Neuron (in vitro differentiated cells): Measurements from ENCODE around the gene TMEM134.

Experiments used
- H2AFZ ChIP-seq: one replicate; pipeline ENCODE4 v1.6.1; 2013; ENCODE audit warnings: low read depth, mild to moderate bottlenecking, inconsistent platforms, low read length, moderate library complexity
- H3K27me3 ChIP-seq: one replicate; pipeline ENCODE4 v1.6.1; 2013; ENCODE audit warnings: low read length; ENCODE audit not compliant: insufficient read depth
- H3K36me3 ChIP-seq: one replicate; pipeline ENCODE4 v1.6.1; 2013; ENCODE audit warnings: low read length; ENCODE audit not compliant: insufficient read depth
- H3K4me1 ChIP-seq: one replicate; pipeline ENCODE4 v1.6.1; 2013; ENCODE audit warnings: low read length; ENCODE audit not compliant: insufficient read depth
- H3K4me3 ChIP-seq: 2 replicates; pipeline ENCODE4 v1.5.1; 2013; ENCODE audit warnings: mild to moderate bottlenecking, low read length, moderate library complexity
- H3K9me3 ChIP-seq: one replicate; pipeline ENCODE4 v1.6.1; 2013; ENCODE audit warnings: low read length

The TMEM134 gene

GRCh38 chr11:67419325-67420049 lies 49.6 kb downstream of the TMEM134 start:
- H2AFZ ChIP-seq = no peak overlapping the region
- no peaks in the 10 kb centered on the region for H3K36me3 ChIP-seq
- no peaks in the 10 kb centered on the region for H3K27me3 ChIP-seq
- H3K4me3 ChIP-seq = no peak overlapping the region
- H3K9me3 ChIP-seq = no peaks in the 10 kb centered on the region
- H3K4me1 ChIP-seq = peaks cover 10% of the 10 kb centered on the region

DNA sequence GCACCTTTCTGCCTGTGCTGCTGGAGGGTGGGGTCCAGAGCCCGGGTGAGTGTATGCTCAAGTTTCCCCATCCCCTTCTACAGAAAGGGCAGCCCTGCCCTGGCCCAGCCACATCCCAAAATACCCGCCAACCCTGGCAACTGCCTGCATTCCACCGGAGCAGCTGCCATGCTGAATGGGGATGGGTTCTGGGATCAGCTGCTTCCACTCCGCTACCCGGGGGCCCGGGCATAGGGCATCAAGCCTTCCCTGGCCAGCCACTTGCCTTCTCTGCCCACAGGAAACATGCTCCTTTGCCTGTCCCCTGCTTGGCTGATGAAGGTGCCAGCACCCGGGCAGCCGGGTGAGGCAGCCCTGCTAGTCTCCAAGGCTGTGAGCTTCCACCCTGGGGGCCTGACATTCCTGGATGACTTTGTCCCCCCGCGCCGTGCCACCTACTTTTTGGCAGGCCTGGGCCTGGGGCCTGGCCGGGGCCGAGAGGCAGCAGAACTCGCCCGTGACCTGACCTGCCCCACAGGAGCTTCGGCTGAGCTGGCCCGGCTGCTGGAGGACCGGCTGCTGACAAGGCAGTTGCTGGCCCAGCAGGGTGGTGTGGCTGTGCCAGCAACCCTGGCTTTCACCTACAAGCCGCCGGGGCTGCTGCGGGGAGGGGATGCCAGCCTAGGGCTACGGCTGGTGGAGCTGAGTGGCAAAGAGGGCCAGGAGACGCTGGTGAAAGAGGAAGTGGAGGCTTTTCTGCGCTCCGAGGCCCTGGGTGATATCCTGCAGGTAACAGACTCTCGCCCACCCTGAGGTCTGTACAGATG lies 50.4 kb downstream of the TMEM134 start:
- Histone ChIP-seq H3K4me1 (peaks cover 10% of the 10 kb centered on the region), H3K4me3 (no peak overlapping the region), H3K27me3 (no peaks in the 10 kb centered on the region), H2AFZ (no peak overlapping the region), H3K9me3 (no peaks in the 10 kb centered on the region), H3K36me3 (no peaks in the 10 kb centered on the region)

- no peaks in the 10 kb centered on the region for H3K27me3 ChIP-seq
- H3K9me3 ChIP-seq = no peaks in the 10 kb centered on the region
- no peak overlapping the region for H3K4me3 ChIP-seq
- peaks cover 10% of the 10 kb centered on the region for H3K4me1 ChIP-seq
- no peaks in the 10 kb centered on the region for H3K36me3 ChIP-seq
- no peak overlapping the region for H2AFZ ChIP-seq
Measured at GRCh38 chr11:67417425-67417824, 51.6 kb downstream of the TMEM134 start.

DNA sequence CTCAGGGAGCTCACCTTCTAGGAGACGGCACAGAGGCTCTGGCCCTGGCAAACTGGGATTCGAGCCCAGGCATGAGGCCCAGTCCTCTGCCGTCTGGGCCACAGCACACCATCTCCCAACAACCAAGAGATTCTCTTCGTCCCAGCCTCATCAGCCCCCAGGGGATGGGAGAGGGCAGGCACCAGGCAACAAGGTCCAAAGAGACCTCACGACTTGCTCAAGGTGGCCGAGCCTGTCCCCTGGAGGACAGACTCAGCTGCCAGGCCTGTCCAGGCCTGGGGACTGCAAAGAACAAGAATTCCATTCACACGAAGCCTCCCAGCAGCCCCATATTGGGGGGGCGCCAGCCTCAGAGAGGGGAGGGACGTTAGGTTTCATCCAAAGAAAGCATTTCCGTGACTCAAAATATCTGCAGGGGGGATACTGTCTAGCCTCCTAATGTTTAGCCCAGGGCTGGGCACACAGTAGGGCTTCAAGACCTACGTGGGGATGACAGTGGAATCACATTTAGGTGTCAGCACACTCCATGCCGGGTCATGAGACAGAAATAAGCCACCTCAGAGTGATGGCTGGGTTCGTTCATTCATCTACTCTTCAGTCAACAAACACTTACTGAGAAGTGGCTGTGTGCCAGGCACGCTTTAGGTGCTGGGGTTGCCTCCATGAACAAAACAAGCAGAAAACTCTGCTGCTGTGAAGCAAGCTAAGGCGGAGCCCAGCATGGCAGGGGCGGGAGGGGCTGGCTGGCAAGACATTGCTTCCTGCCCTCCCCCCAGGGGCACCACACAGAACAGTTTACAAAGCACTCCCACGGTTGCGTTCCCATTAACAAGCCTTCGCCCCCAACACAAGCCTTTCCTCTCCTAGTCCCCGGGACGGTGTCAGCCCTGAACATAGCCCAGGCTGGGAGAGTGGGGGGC lies 52.4 kb downstream of the TMEM134 start:
- H3K36me3 ChIP-seq = no peaks in the 10 kb centered on the region
- H2AFZ ChIP-seq = no peak overlapping the region
- H3K27me3 ChIP-seq = no peaks in the 10 kb centered on the region
- H3K9me3 ChIP-seq = no peaks in the 10 kb centered on the region
- no peak overlapping the region for H3K4me3 ChIP-seq
- H3K4me1 ChIP-seq = peaks cover 10% of the 10 kb centered on the region

- no peaks in the 10 kb centered on the region for H3K9me3 ChIP-seq
- no peak within 1 kb of the TSS for H2AFZ ChIP-seq
- no peaks in the 10 kb centered on the region for H3K27me3 ChIP-seq
- no peaks in the 10 kb centered on the region for H3K36me3 ChIP-seq
- H3K4me3 ChIP-seq = no peak within 1 kb of the TSS
- H3K4me1 ChIP-seq = peaks cover 9% of the 10 kb centered on the region
Measured at GRCh38 chr11:67415501-67416304, 53.3 kb downstream of the TMEM134 start, which contains the start of gene CARNS1. CARNS1 (plus strand) TSS chr11:67415678; CDS start chr11:67416200, 522 bp downstream.

- Histone ChIP-seq H2AFZ (no peak overlapping the region), H3K4me1 (peaks cover 5% of the 10 kb centered on the region), H3K27me3 (no peaks in the 10 kb centered on the region), H3K4me3 (no peak overlapping the region), H3K9me3 (no peaks in the 10 kb centered on the region), H3K36me3 (no peaks in the 10 kb centered on the region)
Measured at GRCh38 chr11:67413266-67413849, 55.7 kb downstream of the TMEM134 start.

DNA sequence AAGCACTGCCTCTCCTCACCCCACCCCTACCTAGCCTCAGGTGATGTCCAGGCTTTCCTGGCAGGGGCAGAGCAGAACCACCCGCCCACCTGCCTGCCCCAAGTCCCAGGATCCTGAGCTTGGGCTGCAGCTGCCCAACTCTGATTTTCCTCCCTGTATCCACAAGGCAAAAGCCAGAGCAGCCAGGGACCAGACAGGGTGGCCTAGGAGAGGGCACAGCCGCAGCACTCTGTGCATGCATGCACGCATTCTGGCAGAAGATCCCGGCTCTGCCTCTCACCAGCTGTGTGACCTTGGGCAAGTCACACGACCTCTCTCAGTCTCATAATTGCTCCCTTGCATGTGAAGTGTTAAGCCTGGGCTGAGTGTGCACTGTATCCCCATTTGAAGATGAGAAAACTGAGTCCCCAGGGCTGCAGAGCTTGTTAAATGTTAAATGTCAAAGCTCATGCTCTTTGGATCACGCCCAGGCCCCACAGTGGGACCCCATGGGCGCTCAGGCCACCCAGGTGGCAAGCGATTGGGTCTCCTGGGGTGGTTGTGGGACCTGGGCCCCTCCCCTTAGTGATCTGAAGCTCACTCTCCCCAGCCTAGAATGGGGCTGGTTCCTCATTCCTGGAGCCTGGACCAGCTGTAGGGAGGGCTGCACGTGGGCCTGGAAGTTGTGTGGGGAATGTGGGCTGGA lies 56.4 kb downstream of the TMEM134 start:
- H3K27me3 ChIP-seq = no peaks in the 10 kb centered on the region
- no peak overlapping the region for H2AFZ ChIP-seq

DNA sequence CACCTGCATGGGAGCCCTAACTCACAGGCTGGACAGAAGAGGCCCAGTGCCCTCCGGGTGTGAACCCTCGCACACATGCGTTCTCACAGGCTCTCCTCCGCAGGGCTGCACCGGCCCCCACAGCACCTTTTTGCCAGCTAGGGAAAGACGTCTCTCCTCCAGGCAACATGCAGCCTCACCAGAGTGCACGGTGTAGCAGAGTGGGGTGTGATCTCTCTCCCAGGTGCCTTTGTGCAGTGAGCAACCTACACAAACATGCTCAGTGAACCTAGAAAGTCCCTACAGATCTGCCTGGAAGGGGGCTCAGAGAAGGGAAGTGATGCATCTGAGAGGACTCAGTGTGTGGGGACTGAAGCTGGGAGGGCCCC lies 57.3 kb downstream of the TMEM134 start:
- no peak overlapping the region for H3K4me3 ChIP-seq
- H3K27me3 ChIP-seq = no peaks in the 10 kb centered on the region
- no peaks in the 10 kb centered on the region for H3K9me3 ChIP-seq
- H2AFZ ChIP-seq = no peak overlapping the region
- peaks cover 5% of the 10 kb centered on the region for H3K4me1 ChIP-seq
- H3K36me3 ChIP-seq = no peaks in the 10 kb centered on the region

More for the DNA sequence above, 56.4 kb downstream of the TMEM134 start:
- no peak overlapping the region for H3K4me3 ChIP-seq
- H3K9me3 ChIP-seq = no peaks in the 10 kb centered on the region
- no peaks in the 10 kb centered on the region for H3K36me3 ChIP-seq
- peaks cover 5% of the 10 kb centered on the region for H3K4me1 ChIP-seq
